Adipocyte (in vitro differentiated cells): ENCODE measurements around the gene GHRHR.
A peak's percentile ranks its signal among the peaks of the same experiment; 100 is the strongest.

Experiments used
- DNase-seq: peaks from one replicate; pipeline ENCODE4 v3.0.0-alpha.2; 2015; ENCODE audit warnings: low read depth
- H3K27me3 ChIP-seq: replicated peaks from 2 replicates; pipeline ENCODE4 v1.7.0; 2013; ENCODE audit warnings: mild to moderate bottlenecking, low read length, moderate library complexity; ENCODE audit not compliant: control insufficient read depth, insufficient read depth
- H3K36me3 ChIP-seq: 2 replicates; pipeline ENCODE4 v1.7.0; 2013; ENCODE audit warnings: low read length, mild to moderate bottlenecking, moderate library complexity; ENCODE audit not compliant: control insufficient read depth, insufficient read depth, severe bottlenecking
- H3K4me1 ChIP-seq: 2 replicates; pipeline ENCODE4 v1.7.0; 2013; ENCODE audit warnings: mild to moderate bottlenecking, low read length, moderate library complexity; ENCODE audit not compliant: control insufficient read depth, insufficient read depth
- H3K4me3 ChIP-seq: 2 replicates; pipeline ENCODE4 v1.7.0; 2013; ENCODE audit warnings: mild to moderate bottlenecking, low read length, moderate library complexity
- H3K9ac ChIP-seq: 2 replicates; pipeline ENCODE4 v1.7.0; 2013; ENCODE audit warnings: mild to moderate bottlenecking, low read length, moderate library complexity
- H3K9me3 ChIP-seq: 2 replicates; pipeline ENCODE4 v1.7.0; 2013; ENCODE audit warnings: mild to moderate bottlenecking, low read length, moderate library complexity; ENCODE audit not compliant: control insufficient read depth

Gene GHRHR

DNA sequence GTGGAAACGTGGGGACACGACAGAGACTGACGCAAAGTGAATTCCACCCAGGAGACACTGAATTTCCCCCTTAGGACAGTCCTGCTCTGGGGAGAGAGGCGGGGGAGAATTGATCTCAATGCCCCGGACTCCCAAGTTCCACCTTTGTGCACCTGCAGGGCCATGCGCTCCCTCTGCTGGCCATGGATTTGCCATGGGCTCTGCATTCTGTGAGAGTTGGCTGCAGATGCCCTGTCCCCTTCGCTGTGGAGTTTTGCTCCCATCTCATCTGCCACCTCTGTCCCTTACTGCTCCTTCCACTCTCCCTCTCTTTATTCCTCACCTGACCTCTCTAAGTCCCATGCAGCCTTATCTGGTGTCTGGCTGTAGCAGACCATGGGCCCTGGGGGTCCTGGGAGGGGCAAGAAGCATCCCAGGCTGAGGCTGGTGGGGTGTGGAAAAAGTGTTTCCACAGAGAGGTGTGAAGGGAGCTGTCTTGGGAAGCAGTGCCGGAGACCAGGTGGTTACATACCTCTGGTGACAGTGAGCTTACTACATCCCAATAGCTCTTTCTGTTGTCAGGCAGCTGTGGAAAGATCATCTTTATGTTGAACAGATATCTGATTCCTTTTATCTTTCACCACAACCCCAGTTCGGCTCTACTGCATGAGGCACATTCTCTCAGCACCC is 14.3 kb downstream of the GHRHR start:
- Histone ChIP-seq H3K9ac (no peak overlapping the region), H3K4me3 (no peak overlapping the region)

DNA sequence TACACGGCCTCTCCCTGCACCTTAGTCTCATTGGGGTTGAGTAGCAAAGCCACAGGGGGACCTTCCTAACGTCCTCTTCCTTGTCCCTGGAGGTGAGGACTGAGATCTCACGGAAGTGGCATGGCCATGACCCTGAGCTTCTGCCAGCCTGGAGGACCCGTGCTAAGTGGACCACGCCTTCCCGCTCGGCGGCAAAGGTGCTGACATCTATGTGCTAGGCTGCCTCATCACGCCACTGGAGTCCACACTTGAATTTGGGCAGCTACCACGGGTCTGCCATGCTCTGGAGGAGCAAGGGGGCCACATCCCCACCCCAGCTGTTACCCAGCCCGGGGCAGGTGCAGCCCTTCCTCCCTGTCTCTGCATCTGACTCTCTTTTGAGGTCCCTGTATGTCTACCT is 15.3 kb downstream of the GHRHR start:
- Histone ChIP-seq H3K4me3 (no peak overlapping the region), H3K36me3 (no peaks in the 10 kb centered on the region), H3K27me3 (peaks cover 10% of the 10 kb centered on the region), H3K4me1 (no peaks in the 10 kb centered on the region), H3K9me3 (no peaks in the 10 kb centered on the region), H3K9ac (no peak overlapping the region)
- DNase-seq = no peak

More for the DNA sequence above, 14.3 kb downstream of the GHRHR start:
- no peaks in the 10 kb centered on the region for H3K4me1 ChIP-seq
- no peaks in the 10 kb centered on the region for H3K9me3 ChIP-seq
- peak; percentile 37 for DNase-seq
- H3K36me3 ChIP-seq = no peaks in the 10 kb centered on the region
- H3K27me3 ChIP-seq = peaks cover 14% of the 10 kb centered on the region

DNA sequence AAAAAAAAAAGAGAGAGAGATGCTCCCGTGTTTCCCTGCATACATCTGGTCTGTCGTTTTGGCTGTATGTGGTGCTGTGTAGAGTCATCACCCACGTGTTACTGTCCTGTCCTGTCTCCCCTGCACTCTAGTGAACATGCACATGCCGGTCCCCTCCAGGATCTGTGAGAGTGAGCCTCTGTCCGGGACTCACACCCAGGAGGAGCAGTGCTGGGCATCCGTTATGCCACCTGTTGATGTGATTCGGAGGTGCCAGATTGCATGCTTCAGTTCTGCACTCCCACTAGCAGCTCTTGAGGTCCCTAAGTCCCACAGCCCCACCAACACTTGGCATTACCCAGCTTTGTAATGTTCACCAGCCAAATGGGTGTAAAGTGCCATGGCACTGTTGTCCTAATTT is 16.4 kb downstream of the GHRHR start:
- no peak overlapping the region for H3K4me3 ChIP-seq
- H3K27me3 ChIP-seq = peaks cover 10% of the 10 kb centered on the region
- H3K9ac ChIP-seq = no peak overlapping the region
- no peaks in the 10 kb centered on the region for H3K36me3 ChIP-seq
- H3K4me1 ChIP-seq = peaks cover 9% of the 10 kb centered on the region
- H3K9me3 ChIP-seq = no peaks in the 10 kb centered on the region
- DNase-seq = no peak

DNA sequence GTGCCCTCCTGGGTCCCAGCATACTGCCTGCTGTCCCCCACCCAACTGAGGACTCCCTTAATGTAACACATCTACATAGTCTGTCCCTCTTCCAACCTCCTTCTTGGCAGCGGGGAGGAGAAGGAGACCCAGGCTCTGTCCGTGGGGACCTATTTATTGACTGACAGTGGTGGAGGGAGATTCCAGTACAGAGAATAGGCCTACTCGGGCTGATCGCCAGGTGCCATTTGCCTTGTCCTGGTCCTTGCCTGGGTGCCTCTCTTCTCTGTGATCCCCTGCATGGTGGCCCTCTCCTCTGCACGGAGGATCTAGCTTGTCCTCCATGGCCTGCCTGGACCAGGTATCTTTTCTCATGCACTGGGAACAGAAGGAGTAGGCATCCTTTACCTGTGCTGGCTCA is 17.0 kb downstream of the GHRHR start:
- Histone ChIP-seq H3K4me3 (no peak overlapping the region), H3K27me3 (peaks cover 10% of the 10 kb centered on the region), H3K9me3 (no peaks in the 10 kb centered on the region), H3K4me1 (peaks cover 10% of the 10 kb centered on the region), H3K36me3 (no peaks in the 10 kb centered on the region), H3K9ac (no peak overlapping the region)
- no peak for DNase-seq

DNA sequence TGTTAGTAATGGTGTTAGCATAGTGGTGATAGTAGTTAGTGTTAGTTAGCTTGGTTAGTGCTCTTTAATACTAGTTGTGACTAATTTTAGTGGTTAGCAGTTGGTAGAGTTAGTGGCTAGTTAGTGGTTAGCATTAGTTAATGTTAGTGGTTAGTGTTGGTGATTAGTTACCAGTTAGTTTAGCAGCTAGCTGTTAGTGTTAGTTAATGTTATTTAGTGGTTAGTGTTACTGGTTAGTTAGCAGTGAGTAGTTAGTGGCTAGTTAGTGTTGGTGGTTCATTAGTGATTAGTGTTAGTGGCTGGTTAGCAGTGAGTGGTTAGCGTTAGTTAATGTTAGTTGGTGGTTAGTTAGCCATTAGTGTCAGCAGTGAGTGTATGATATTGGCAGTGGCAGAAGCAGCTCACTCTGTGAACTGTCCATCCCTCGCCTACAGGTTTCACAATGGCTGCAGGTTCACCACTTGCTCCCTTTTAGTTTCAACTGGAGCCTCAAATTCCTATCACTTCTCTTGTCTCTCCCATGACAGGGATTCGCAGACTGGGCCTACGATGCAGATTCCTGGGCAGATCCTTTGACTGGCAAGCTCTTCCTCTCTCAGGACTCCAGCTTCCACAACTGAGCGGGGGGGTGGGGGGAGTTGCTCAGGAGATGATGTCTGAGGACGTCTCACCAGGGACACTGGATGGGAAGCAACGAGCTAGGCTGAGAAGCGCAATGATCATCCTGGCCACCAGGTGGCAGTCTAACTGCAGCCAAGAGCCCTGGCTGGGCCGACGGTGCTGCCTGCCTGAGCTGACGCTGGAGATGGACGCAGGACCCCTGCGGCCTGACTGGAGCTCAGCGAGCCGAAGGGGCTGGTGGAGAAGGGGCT is 19.5 kb downstream of the GHRHR start:
- Histone ChIP-seq H3K27me3 (no peaks in the 10 kb centered on the region), H3K9me3 (no peaks in the 10 kb centered on the region), H3K4me1 (peaks cover 17% of the 10 kb centered on the region), H3K4me3 (no peak overlapping the region), H3K9ac (no peak overlapping the region), H3K36me3 (no peaks in the 10 kb centered on the region)
- DNase-seq = peak; percentile 91

DNA sequence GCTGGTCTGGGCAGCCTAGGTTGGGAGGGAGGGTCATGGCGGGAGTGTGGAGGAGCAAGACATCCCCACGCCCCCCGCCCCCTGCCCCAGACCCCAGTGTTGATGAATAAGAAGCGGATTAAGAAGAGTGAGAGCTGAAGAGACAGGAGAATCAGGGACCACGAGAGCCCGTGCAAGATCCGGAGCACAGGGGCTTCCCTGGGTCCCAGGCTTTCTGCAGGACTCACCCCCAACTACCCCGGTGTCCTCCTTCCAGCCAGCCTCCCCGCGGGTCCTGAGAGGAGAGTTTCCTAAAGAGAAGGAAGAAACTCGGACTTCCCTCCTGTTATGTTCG is 20.1 kb downstream of the GHRHR start:
- peaks cover 23% of the 10 kb centered on the region for H3K4me1 ChIP-seq
- H3K9ac ChIP-seq = no peak overlapping the region
- no peaks in the 10 kb centered on the region for H3K27me3 ChIP-seq
- no peak for DNase-seq
- no peaks in the 10 kb centered on the region for H3K36me3 ChIP-seq
- H3K9me3 ChIP-seq = no peaks in the 10 kb centered on the region
- no peak overlapping the region for H3K4me3 ChIP-seq

DNA sequence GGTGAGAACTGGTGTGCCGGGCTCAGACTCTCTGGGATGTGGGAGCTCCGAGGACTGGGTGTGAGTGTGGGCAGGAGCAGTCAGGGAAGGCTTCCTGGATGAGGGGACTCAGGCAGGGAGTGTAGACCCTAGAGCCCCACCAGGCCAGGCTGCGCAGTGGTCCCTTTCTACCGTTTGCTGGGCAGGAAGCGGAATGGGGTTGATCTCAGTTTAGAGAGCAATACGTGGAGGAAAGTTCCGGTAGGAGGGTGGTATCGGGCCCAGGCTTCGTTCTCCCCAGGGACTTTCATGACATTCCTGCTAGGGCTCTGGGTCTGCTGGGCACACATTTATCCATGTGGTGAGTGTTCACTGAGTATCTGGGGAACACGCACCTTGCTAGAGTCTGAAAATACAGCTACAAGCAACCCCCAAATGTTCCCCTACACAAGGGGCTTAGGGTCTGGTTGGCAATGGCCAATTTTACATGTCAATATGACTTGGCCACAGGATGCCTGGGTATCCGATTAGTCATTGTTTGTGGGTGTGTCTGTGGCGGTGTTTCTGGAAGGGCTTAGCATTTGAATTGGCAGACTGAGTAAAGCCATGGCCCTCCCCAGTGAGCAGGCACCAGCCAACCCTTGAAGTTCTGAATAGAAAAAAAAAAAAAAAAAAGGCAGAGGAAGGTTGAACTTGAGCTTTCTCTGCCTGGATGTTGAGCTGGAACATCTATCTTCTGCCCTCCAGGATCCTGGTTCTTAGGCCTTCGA is 20.8 kb downstream of the GHRHR start:
- Histone ChIP-seq H3K9ac (no peak overlapping the region), H3K27me3 (no peaks in the 10 kb centered on the region), H3K36me3 (no peaks in the 10 kb centered on the region), H3K9me3 (no peaks in the 10 kb centered on the region), H3K4me3 (no peak overlapping the region), H3K4me1 (peaks cover 28% of the 10 kb centered on the region)
- DNase-seq = peak; percentile 48

DNA sequence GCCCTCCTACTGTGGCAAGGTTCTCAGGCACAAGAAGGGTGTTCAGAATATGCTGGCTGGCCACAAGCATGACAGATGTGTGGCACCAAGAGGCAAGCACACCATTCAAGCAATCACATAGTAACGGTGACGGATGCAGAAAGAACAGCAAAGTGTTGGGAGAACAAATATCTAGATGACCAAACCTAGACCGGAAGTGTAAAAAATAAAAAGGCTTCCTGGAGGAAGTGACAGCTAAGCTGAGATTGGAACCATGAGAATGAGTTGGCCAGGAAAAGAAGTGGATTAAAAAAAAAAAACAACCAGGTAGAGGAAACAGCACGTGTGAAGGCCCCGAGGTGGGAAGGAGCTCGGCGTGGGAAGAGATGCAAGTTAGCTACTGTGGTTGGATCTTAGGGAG is 22.0 kb downstream of the GHRHR start:
- Histone ChIP-seq H3K4me3 (no peak overlapping the region), H3K27me3 (no peaks in the 10 kb centered on the region), H3K9ac (no peak overlapping the region), H3K36me3 (no peaks in the 10 kb centered on the region), H3K9me3 (no peaks in the 10 kb centered on the region), H3K4me1 (peaks cover 33% of the 10 kb centered on the region)
- no peak for DNase-seq

DNA sequence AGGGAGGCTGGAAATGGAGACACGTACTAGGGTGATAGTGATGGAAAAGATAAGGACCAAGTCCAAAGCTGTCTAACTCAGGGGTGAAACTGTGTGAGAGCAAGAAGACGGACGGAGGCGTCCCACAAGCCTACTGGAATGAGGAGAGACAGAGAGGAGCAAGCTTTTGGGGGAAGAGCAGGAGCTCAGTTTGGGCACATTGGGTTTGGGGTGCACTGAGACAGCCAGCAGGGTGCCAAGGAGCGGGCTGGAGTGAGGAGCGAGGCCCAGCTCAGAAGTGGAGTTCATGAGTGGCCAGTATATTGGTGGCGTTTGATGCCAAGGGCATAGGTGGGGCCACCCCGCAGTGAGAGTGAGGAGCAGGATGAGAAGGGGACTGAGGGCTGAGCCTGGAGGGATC is 22.6 kb downstream of the GHRHR start:
- Histone ChIP-seq H3K9me3 (no peaks in the 10 kb centered on the region), H3K9ac (no peak overlapping the region), H3K4me3 (no peak overlapping the region), H3K36me3 (no peaks in the 10 kb centered on the region), H3K27me3 (no peaks in the 10 kb centered on the region), H3K4me1 (peaks cover 37% of the 10 kb centered on the region)
- DNase-seq = no peak

DNA sequence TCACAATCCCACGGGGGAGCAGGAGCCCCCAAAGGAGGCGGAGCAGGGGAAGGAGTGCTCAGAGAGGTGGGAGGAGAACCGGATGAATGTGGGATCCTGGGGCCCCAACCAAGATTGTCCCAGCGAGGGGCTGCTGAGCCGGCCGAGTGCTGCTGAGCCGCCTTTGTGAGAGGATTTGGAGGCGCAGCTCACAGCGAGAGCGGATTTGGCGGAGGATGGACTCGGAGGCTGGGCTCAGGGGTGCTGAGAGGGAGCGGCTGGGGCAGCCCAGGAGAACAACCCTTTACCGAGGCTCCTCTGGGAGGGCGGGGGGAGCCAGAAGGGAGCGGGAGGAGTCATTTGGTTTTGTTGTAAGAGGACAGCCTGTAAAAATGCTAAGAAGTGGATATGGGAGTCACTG is 23.0 kb downstream of the GHRHR start:
- Histone ChIP-seq H3K9ac (no peak overlapping the region), H3K9me3 (no peaks in the 10 kb centered on the region), H3K4me3 (no peak overlapping the region), H3K4me1 (peaks cover 37% of the 10 kb centered on the region), H3K27me3 (no peaks in the 10 kb centered on the region), H3K36me3 (no peaks in the 10 kb centered on the region)
- no peak for DNase-seq

DNA sequence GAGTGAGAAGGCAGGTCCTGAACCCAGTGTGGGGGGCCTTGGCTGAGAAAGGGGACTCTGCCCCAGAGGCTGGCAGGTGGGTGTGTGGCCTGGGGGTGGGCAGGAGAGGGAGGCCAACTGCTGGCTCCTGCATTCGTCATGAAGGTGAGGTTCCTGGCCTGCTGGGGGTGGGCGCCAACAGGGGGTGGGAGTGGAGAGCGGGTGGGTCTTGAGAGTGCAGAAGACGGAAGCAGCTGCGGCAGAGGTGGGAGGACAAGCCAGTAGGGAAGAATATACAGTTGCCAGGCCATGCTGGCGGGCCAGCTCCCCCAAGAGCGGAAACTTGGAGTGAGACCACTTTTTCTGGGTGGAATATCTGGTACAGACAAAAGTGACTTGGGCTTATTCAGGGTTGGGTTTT is 23.4 kb downstream of the GHRHR start:
- Histone ChIP-seq H3K27me3 (no peaks in the 10 kb centered on the region), H3K9me3 (no peaks in the 10 kb centered on the region), H3K9ac (no peak overlapping the region), H3K4me1 (peaks cover 37% of the 10 kb centered on the region), H3K36me3 (no peaks in the 10 kb centered on the region), H3K4me3 (no peak overlapping the region)
- DNase-seq = no peak
